OCI-LY3 (cell line): ENCODE results near the gene SYNDIG1L.

Source experiments
- EZH2phosphoT487 ChIP-seq: fragments of 200-600 bp; shearing (Covaris generic); IDR thresholded peaks from 2 replicates; pipeline ENCODE4 v1.6.1; 2018; ENCODE audit warnings: antibody characterized with exemption, mixed run types, low read depth
- TF ChIP-seq, protein P1 (sequence below): fragments of 200-600, 300-600 bp; sonication (generic); IDR thresholded peaks from 2 replicates; pipeline ENCODE4 v1.5.1; 2014; ENCODE audit warnings: antibody characterized with exemption, low read length, low read depth

DNA sequence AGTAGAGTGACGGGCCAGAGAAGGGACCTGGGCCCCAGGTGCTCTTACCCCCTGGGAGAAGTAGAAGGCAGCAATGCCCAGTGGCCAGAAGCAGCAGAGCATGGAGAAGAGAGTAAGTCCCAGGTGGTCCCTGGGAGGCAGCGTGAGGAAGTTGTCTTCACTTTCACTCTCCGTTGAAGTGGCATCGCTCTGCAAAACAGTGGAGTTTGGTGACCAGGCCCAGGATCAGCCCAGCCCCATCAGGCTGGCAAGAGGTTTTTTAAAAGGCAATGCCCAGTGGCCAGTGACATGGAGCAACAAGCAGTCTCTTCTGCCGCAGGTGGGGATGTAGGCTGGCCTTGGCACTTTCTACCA, 18.2 kb downstream of the SYNDIG1L start:
- TF ChIP-seq, protein P1, sequence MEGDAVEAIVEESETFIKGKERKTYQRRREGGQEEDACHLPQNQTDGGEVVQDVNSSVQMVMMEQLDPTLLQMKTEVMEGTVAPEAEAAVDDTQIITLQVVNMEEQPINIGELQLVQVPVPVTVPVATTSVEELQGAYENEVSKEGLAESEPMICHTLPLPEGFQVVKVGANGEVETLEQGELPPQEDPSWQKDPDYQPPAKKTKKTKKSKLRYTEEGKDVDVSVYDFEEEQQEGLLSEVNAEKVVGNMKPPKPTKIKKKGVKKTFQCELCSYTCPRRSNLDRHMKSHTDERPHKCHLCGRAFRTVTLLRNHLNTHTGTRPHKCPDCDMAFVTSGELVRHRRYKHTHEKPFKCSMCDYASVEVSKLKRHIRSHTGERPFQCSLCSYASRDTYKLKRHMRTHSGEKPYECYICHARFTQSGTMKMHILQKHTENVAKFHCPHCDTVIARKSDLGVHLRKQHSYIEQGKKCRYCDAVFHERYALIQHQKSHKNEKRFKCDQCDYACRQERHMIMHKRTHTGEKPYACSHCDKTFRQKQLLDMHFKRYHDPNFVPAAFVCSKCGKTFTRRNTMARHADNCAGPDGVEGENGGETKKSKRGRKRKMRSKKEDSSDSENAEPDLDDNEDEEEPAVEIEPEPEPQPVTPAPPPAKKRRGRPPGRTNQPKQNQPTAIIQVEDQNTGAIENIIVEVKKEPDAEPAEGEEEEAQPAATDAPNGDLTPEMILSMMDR: no peak
- no peak for TF ChIP-seq EZH2phosphoT487
